KMS-11 (cell line): Measurements from ENCODE around the gene TRAPPC2L.

ENCODE experiments used
- H2AFZ ChIP-seq: fragments of 200-600 bp; sonication (generic); 2 replicates; pipeline ENCODE4 v1.6.1; 2016; ENCODE audit warnings: antibody characterized with exemption, mixed run types, low read depth
- H3K27ac ChIP-seq: fragments of 200-600 bp; sonication (generic); 2 replicates; pipeline ENCODE4 v1.6.1; 2016; ENCODE audit warnings: mild to moderate bottlenecking, mixed run types
- H3K27me3 ChIP-seq: fragments of 200-600 bp; sonication (generic); 2 replicates; pipeline ENCODE4 v1.6.1; 2017; ENCODE audit warnings: mild to moderate bottlenecking, low read depth, mixed run types, moderate library complexity; ENCODE audit not compliant: insufficient read depth
- H3K36me3 ChIP-seq: fragments of 200-600 bp; sonication (generic); 2 replicates; pipeline ENCODE4 v1.6.1; 2017; ENCODE audit warnings: mild to moderate bottlenecking, mixed run types; ENCODE audit not compliant: insufficient read depth
- H3K4me1 ChIP-seq: fragments of 200-600 bp; sonication (generic); 2 replicates; pipeline ENCODE4 v1.6.1; 2016; ENCODE audit warnings: mild to moderate bottlenecking, low read depth, mixed run types; ENCODE audit not compliant: poor library complexity, severe bottlenecking
- H3K4me2 ChIP-seq: fragments of 200-600 bp; sonication (generic); 2 replicates; pipeline ENCODE4 v1.7.0; 2016; ENCODE audit warnings: mild to moderate bottlenecking, mixed run types
- H3K4me3 ChIP-seq: fragments of 200-600 bp; sonication (generic); IDR thresholded peaks from 2 replicates; pipeline ENCODE4 v1.6.1; 2017; ENCODE audit warnings: low read depth, low read length, mixed read lengths; ENCODE audit not compliant: insufficient read depth
- H3K79me2 ChIP-seq: fragments of 200-600 bp; sonication (generic); 2 replicates; pipeline ENCODE4 v1.6.1; 2016; ENCODE audit warnings: low read depth, mixed run types; ENCODE audit not compliant: insufficient read depth
- H3K9ac ChIP-seq: fragments of 200-600 bp; sonication (generic); 2 replicates; pipeline ENCODE4 v1.6.1; 2016; ENCODE audit warnings: mild to moderate bottlenecking, mixed run types
- H4K20me1 ChIP-seq: fragments of 200-600 bp; sonication (generic); 2 replicates; pipeline ENCODE4 v1.6.1; 2016; ENCODE audit warnings: mild to moderate bottlenecking, mixed run types; ENCODE audit not compliant: insufficient read depth
- TF ChIP-seq, protein P1 (sequence below): fragments of 200-600 bp; sonication (generic); conservative IDR thresholded peaks from 2 replicates; pipeline ENCODE4 v1.6.1; 2017; ENCODE audit warnings: low read depth, mild to moderate bottlenecking, antibody characterized with exemption, low read length, moderate library complexity, mixed read lengths

The TRAPPC2L gene

GRCh38 chr16:88870608-88871348 is 13.9 kb downstream of the TRAPPC2L start:
- no peak overlapping the region for H3K27ac ChIP-seq
- H2AFZ ChIP-seq, result no peak overlapping the region
- no peak overlapping the region for H3K9ac ChIP-seq
- H4K20me1 ChIP-seq, result no peaks in the 10 kb centered on the region
- no peaks in the 10 kb centered on the region for H3K79me2 ChIP-seq
- H3K4me3 ChIP-seq, result no peak overlapping the region
- H3K36me3 ChIP-seq, result no peaks in the 10 kb centered on the region
- H3K4me1 ChIP-seq, result peaks cover under 1% of the 10 kb centered on the region
- TF ChIP-seq, protein P1, sequence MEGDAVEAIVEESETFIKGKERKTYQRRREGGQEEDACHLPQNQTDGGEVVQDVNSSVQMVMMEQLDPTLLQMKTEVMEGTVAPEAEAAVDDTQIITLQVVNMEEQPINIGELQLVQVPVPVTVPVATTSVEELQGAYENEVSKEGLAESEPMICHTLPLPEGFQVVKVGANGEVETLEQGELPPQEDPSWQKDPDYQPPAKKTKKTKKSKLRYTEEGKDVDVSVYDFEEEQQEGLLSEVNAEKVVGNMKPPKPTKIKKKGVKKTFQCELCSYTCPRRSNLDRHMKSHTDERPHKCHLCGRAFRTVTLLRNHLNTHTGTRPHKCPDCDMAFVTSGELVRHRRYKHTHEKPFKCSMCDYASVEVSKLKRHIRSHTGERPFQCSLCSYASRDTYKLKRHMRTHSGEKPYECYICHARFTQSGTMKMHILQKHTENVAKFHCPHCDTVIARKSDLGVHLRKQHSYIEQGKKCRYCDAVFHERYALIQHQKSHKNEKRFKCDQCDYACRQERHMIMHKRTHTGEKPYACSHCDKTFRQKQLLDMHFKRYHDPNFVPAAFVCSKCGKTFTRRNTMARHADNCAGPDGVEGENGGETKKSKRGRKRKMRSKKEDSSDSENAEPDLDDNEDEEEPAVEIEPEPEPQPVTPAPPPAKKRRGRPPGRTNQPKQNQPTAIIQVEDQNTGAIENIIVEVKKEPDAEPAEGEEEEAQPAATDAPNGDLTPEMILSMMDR, result no peak
- H3K4me2 ChIP-seq, result no peak overlapping the region
- H3K27me3 ChIP-seq, result peaks cover 97% of the 10 kb centered on the region

DNA sequence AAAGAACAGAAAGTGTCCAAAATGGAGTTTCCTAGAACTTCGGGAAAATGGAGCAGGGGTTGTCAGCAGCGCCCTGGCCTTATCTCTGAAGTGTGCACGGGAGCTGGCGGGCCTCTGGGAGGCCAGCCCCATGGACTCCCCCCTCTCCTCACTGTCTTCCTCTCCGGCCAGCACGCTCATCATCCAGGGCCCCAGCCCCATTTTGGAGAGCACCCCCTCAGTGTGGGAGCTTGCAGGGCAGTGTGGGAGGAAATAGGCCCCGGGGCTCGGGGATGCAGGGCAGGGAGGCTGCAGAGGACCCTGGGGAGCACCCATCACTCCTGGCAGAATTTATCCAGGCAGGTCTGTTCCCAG is 14.4 kb downstream of the TRAPPC2L start:
- Histone ChIP-seq H3K27me3 (peaks cover 97% of the 10 kb centered on the region), H3K36me3 (no peaks in the 10 kb centered on the region), H3K79me2 (no peaks in the 10 kb centered on the region), H3K9ac (no peak overlapping the region), H3K27ac (no peak overlapping the region), H3K4me1 (peaks cover 6% of the 10 kb centered on the region), H4K20me1 (no peaks in the 10 kb centered on the region), H3K4me3 (no peak overlapping the region), H3K4me2 (no peak overlapping the region), H2AFZ (no peak overlapping the region)
- TF ChIP-seq, protein P1, result no peak

- Histone ChIP-seq H3K27me3 (peaks cover 97% of the 10 kb centered on the region), H3K4me1 (peaks cover 11% of the 10 kb centered on the region), H2AFZ (no peak overlapping the region), H4K20me1 (no peaks in the 10 kb centered on the region), H3K4me3 (no peak overlapping the region), H3K9ac (no peak overlapping the region), H3K27ac (no peak overlapping the region), H3K36me3 (no peaks in the 10 kb centered on the region), H3K4me2 (no peak overlapping the region), H3K79me2 (no peaks in the 10 kb centered on the region)
- TF ChIP-seq, protein P1, result no peak
Observed at GRCh38 chr16:88871730-88872416, 14.9 kb downstream of the TRAPPC2L start.

- TF ChIP-seq, protein P1, result no peak
- H3K9ac ChIP-seq, result no peak overlapping the region
- peaks cover 15% of the 10 kb centered on the region for H3K4me1 ChIP-seq
- no peaks in the 10 kb centered on the region for H3K36me3 ChIP-seq
- H3K4me2 ChIP-seq, result no peak overlapping the region
- H3K79me2 ChIP-seq, result no peaks in the 10 kb centered on the region
- H3K27ac ChIP-seq, result no peak overlapping the region
- no peaks in the 10 kb centered on the region for H4K20me1 ChIP-seq
- H2AFZ ChIP-seq, result no peak overlapping the region
- H3K4me3 ChIP-seq, result no peak overlapping the region
- H3K27me3 ChIP-seq, result peaks cover 95% of the 10 kb centered on the region
Observed at GRCh38 chr16:88872650-88873331, 15.9 kb downstream of the TRAPPC2L start.
